K562 (cell line): ENCODE measurements around the gene GRK4. TPM values are rescaled to one million over a fixed set of nuclear protein-coding genes. Genes with fewer than 3 reads are reported as not detected.

Experiments used
- ATAC-seq: fragments of 200-7000 bp; cut with Tn5 transposase; 3 replicates; pipeline ENCODE4 v1.9.1; 2020; ENCODE audit warnings: moderate library complexity
- Bru-seq: library from RNA; stranded (reverse); fragments of 400-500 nt; gene quantifications from one replicate; lab custom pipeline; 2021; lab: Mats Ljungman, UMichigan
- BruChase-seq, 2 experiments: library from RNA; stranded (reverse); fragments of 400-500 nt; gene quantifications; one replicate each; lab custom pipeline; 2021; lab: Mats Ljungman, UMichigan
- BruUV-seq: library from RNA; stranded (reverse); fragments of 400-500 nt; replicated peaks from 2 replicates; lab custom pipeline; 2021; lab: Mats Ljungman, UMichigan
- CTCF ChIA-PET: fragments of 300-600 bp; formaldehyde crosslinking; extraction: SDS; loops from one replicate; lab custom pipeline; 2021; ENCODE audit warnings: low intra/inter-chr PET ratio; lab: Yijun Ruan, JAX
- POLR2A ChIA-PET: fragments of 300-600, 350-650 bp; sonication (Branson Sonifier 250); formaldehyde crosslinking; extraction: SDS; loops from one replicate; lab custom pipeline; 2021; ENCODE audit warnings: antibody characterized with exemption, inconsistent platforms; lab: Yijun Ruan, JAX
- DNase-seq, 4 experiments: peaks; one replicate each; pipeline versions ENCODE4 v3.0.0 to v3.0.0-alpha.2; 2011 to 2018; ENCODE audit warnings: low spot score in 3 of 4, mixed read lengths in 3 of 4; ENCODE audit errors: extremely low read depth in 1 of 4
- FAIRE-seq: peaks from 2 replicates; lab custom pipeline; 2011; peaks lifted over from hg19 to GRCh38; lab: Jason Lieb, UNC
- H2AFZ ChIP-seq: 2 replicates; pipeline ENCODE4 v1.6.0; 2011; ENCODE audit warnings: low read depth, low read length, control low read depth, inconsistent platforms
- H3K27ac ChIP-seq: fragments of 200-600 bp; 3 replicates; pipeline ENCODE4 v1.8.0; 2011; ENCODE audit warnings: low read depth, mild to moderate bottlenecking, control low read depth, inconsistent platforms, low read length, moderate library complexity, mixed read lengths; ENCODE audit errors: extremely low read depth
- H3K27me3 ChIP-seq, 2 experiments: fragments of 300-600 bp in 1 of 2; 2 replicates in 1 of 2; 3 replicates in 1 of 2; pipeline versions ENCODE4 v1.6.0 to v1.8.0; 2011; ENCODE audit warnings: inconsistent platforms in 2 of 2, low read length in 2 of 2, mild to moderate bottlenecking in 1 of 2, mixed read lengths in 1 of 2, moderate library complexity in 1 of 2; ENCODE audit not compliant: control insufficient read depth in 2 of 2, insufficient read depth in 2 of 2
- H3K36me3 ChIP-seq: fragments of 300-600 bp; 3 replicates; pipeline ENCODE4 v1.8.0; 2011; ENCODE audit warnings: mild to moderate bottlenecking, low read length, inconsistent platforms; ENCODE audit not compliant: control insufficient read depth, insufficient read depth
- H3K4me1 ChIP-seq, 2 experiments: fragments of 200-600 bp in 1 of 2; replicated peaks in 1 of 2; 2 replicates in 1 of 2; 3 replicates in 1 of 2; pipeline versions ENCODE4 v1.5.1 to v1.8.0; 2011; ENCODE audit warnings: inconsistent platforms in 2 of 2, low read length in 2 of 2, mild to moderate bottlenecking in 1 of 2, mixed read lengths in 1 of 2, moderate library complexity in 1 of 2; ENCODE audit not compliant: control insufficient read depth in 2 of 2, insufficient read depth in 2 of 2
- H3K4me2 ChIP-seq: 2 replicates; pipeline ENCODE4 v1.6.1; 2011; ENCODE audit warnings: low read length, control low read depth, inconsistent platforms, mixed read lengths; ENCODE audit not compliant: insufficient read depth
- H3K4me3 ChIP-seq: fragments of 200-600 bp; sonication (generic), shearing (Covaris generic); 2 replicates; pipeline ENCODE4 v1.5.1; 2016; ENCODE audit warnings: control low read depth, inconsistent platforms
- H3K79me2 ChIP-seq: fragments of 200-600 bp; 3 replicates; pipeline ENCODE4 v1.8.0; 2011; ENCODE audit warnings: low read length, inconsistent platforms; ENCODE audit not compliant: control insufficient read depth, insufficient read depth
- H3K9ac ChIP-seq, 2 experiments: 2 replicates each; pipeline versions ENCODE4 v1.6.0 to v1.6.1; 2011; ENCODE audit warnings: low read depth in 2 of 2, low read length in 2 of 2, control low read depth in 1 of 2, inconsistent platforms in 1 of 2, mild to moderate bottlenecking in 1 of 2, mixed read lengths in 1 of 2; ENCODE audit not compliant: insufficient read depth in 1 of 2
- H3K9me1 ChIP-seq: one replicate; pipeline ENCODE4 v1.6.0; 2011; ENCODE audit warnings: inconsistent platforms, mild to moderate bottlenecking, low read length, moderate library complexity; ENCODE audit not compliant: control insufficient read depth, insufficient read depth
- H3K9me3 ChIP-seq: replicated peaks from 2 replicates; pipeline ENCODE4 v1.5.1; 2011; ENCODE audit warnings: low read depth, low read length, inconsistent platforms; ENCODE audit not compliant: control insufficient read depth, insufficient read depth
- H4K20me1 ChIP-seq: replicated peaks from 2 replicates; pipeline ENCODE4 v1.6.1; 2011; ENCODE audit warnings: low read length, inconsistent platforms, mixed read lengths; ENCODE audit not compliant: control insufficient read depth, insufficient read depth
- KDM5B ChIP-seq: fragments of 200-600 bp; sonication (generic); IDR thresholded peaks from 2 replicates; pipeline ENCODE4 v1.6.1; 2012; ENCODE audit warnings: low read depth, mild to moderate bottlenecking, moderate library complexity, low read length, control low read depth, inconsistent platforms; ENCODE audit not compliant: insufficient replicate concordance
- MTA3 ChIP-seq: fragments of 450-650 bp; formaldehyde crosslinking; IDR thresholded peaks from 2 replicates; pipeline ENCODE4 v1.6.1; 2017; ENCODE audit warnings: mild to moderate bottlenecking, borderline replicate concordance
- NELFE ChIP-seq: IDR thresholded peaks from 2 replicates; pipeline ENCODE4 v1.6.1; 2011; ENCODE audit warnings: mild to moderate bottlenecking; ENCODE audit not compliant: insufficient read depth, insufficient read length
- NONO ChIP-seq, 2 experiments: fragments of 200-400 bp in 1 of 2; fragments of 450-650 bp in 1 of 2; formaldehyde crosslinking in 1 of 2; IDR thresholded peaks; 2 replicates each; pipeline ENCODE4 v1.6.1; 2017; ENCODE audit warnings: low read depth in 2 of 2, mild to moderate bottlenecking in 2 of 2, moderate library complexity in 2 of 2, low read length in 1 of 2
- POLR2B ChIP-seq: fragments of 450-650 bp; IDR thresholded peaks from 2 replicates; pipeline ENCODE4 v1.6.1; 2018; ENCODE audit warnings: low read depth; ENCODE audit not compliant: partially characterized antibody
- U2AF1 ChIP-seq: fragments of 200-400 bp; formaldehyde crosslinking; optimal IDR thresholded peaks from 2 replicates; pipeline ENCODE3; 2017; ENCODE audit warnings: mild to moderate bottlenecking, low read depth, low read length, moderate library complexity
- ZNF436 ChIP-seq: fragments of 250-450, 450-650 bp; sonication (Bioruptor Pico); formaldehyde crosslinking; IDR thresholded peaks from 2 replicates; pipeline ENCODE4 v1.7.0; 2020; ENCODE audit warnings: mild to moderate bottlenecking
- WGBS: fragments of 100-300 bp; shearing (Covaris generic); methylation state at CpG from one replicate; pipeline ENCODE4 v1.1.6; 2016; ENCODE audit warnings: low coverage, mixed read lengths; ENCODE audit not compliant: insufficient coverage; ENCODE audit errors: missing lambda C conversion rate; 5-methylcytosine and 5-hydroxymethylcytosine counted together
- in situ Hi-C: fragments of 300-500 bp; cut with MboI; formaldehyde crosslinking; loops from 4 replicates; pipeline ENCODE4 v1.15.0; 2018; ENCODE audit warnings: inconsistent platforms, mixed read lengths
- intact Hi-C: fragments of 100-400 bp; cut with micrococcal nuclease; formaldehyde crosslinking; loops from 2 replicates; pipeline ENCODE4 v1.14.2; 2022
- long read RNA-seq, 3 experiments: library from polyadenylated mRNA in 2 of 3; library from RNA in 1 of 3; unstranded in 2 of 3; stranded (forward) in 1 of 3; transcript quantifications; one replicate each; pipeline ENCODE4 v2.0.0, GENCODE V29; 2019 to 2022
- polyA minus RNA-seq, 3 experiments: library from RNA; depleted of rRNA, polyadenylated mRNA; stranded (reverse); fragments of >200 nt; gene quantifications; 2 replicates each; pipeline ENCODE4 v1.2.3, GENCODE V29; 2011
- polyA plus RNA-seq, 8 experiments: library from polyadenylated mRNA; depleted of rRNA in 4 of 8; stranded (reverse) in 5 of 8; unstranded in 3 of 8; fragments of >200 nt; fragmentation: Nextera tagmentation in 2 of 8; fragmentation: Illumina TruSeq in 1 of 8; extraction: Ambion mirVana in 2 of 8; extraction: Trizol in 1 of 8; gene quantifications; 2 replicates each; pipeline versions ENCODE4 v1.2.1 to v1.2.3, GENCODE V29; 2011 to 2014; ENCODE audit warnings: inconsistent platforms in 1 of 8, missing spikeins in 1 of 8
- total RNA-seq, 7 experiments: library from RNA; depleted of rRNA in 6 of 7; stranded (reverse); fragments of >200 nt in 6 of 7; fragmentation: Illumina TruSeq in 2 of 7; extraction: Trizol in 2 of 7; gene quantifications; 2 replicates each; pipeline versions ENCODE4 v1.2.1 to v1.2.3, GENCODE V29; 2011 to 2021; ENCODE audit warnings: low replicate concordance in 1 of 7
- TF ChIP-seq, protein P1 (sequence below): fragments of 250-450 bp; sonication (Bioruptor Pico); IDR thresholded peaks from 2 replicates; pipeline ENCODE4 v1.8.0; 2021; ENCODE audit warnings: borderline replicate concordance, mild to moderate bottlenecking, moderate library complexity; ENCODE audit not compliant: poor library complexity, severe bottlenecking
- TF ChIP-seq, protein P2 (sequence below): conservative IDR thresholded peaks from 2 replicates; pipeline ENCODE4 v1.6.1; 2011; ENCODE audit warnings: low read depth, mild to moderate bottlenecking, low read length; ENCODE audit not compliant: control insufficient read depth
- TF ChIP-seq, protein P3 (sequence below): sonication (generic); formaldehyde crosslinking; IDR thresholded peaks from 2 replicates; pipeline ENCODE4 v1.4.0; 2020; ENCODE audit warnings: mild to moderate bottlenecking, missing genetic modification reagents

The GRK4 gene
- total RNA-seq (2011; cell fraction: chromatin; rRNA removed; ENCODE audit: low replicate concordance), result 7.9 and 8.5 TPM in 2 replicates
- total RNA-seq (2011; cell fraction: nucleolus; rRNA removed), result 6.2 and 7.8 TPM in 2 replicates
- total RNA-seq (2011; cell fraction: nucleoplasm; rRNA removed), result 7.3 and 8.0 TPM in 2 replicates
- total RNA-seq (2014; rRNA removed) (2.5 and 3.1 TPM in 2 replicates), total RNA-seq (2014; rRNA removed; fragmentation: Illumina TruSeq; extraction: Trizol) (4.5 and 4.6 TPM in 2 replicates), total RNA-seq (2015; rRNA removed; fragmentation: Illumina TruSeq; extraction: Trizol) (3.3 and 3.6 TPM in 2 replicates), total RNA-seq (2021) (4.8 and 4.9 TPM in 2 replicates), polyA plus RNA-seq (2011; rRNA removed) (3.3 and 4.0 TPM in 2 replicates), polyA plus RNA-seq (2014; fragmentation: Illumina TruSeq; extraction: Trizol) (2.6 and 3.0 TPM in 2 replicates), polyA plus RNA-seq (2014; fragmentation: Nextera tagmentation; extraction: Ambion mirVana) (1 to 10 TPM; 1.1 to 1.2 TPM), polyA plus RNA-seq (2014; rRNA removed) (2.6 and 2.9 TPM in 2 replicates), polyA minus RNA-seq (2011; rRNA and poly(A)+ RNA removed) (3.0 and 3.2 TPM in 2 replicates), Bru-seq, nascent RNA (percentile 39 among the genes with signal in this experiment), BruChase-seq, experiment 1, labeled RNA remaining after a 2-hour chase (percentile 38 among the genes with signal in this experiment), BruChase-seq, experiment 2, labeled RNA remaining after a 6-hour chase (percentile 41 among the genes with signal in this experiment)
- 2.0 and 3.8 TPM in 2 replicates for polyA plus RNA-seq (2011; cell fraction: cytosol; rRNA removed)
- 2.5 and 2.9 TPM in 2 replicates for polyA plus RNA-seq (2011; cell fraction: nucleus; rRNA removed)
- polyA plus RNA-seq (2012), result 3.1 and 3.7 TPM in 2 replicates
- polyA minus RNA-seq (2011; cell fraction: cytosol; rRNA and poly(A)+ RNA removed), result 2.3 and 2.4 TPM in 2 replicates
- 1.9 and 3.2 TPM in 2 replicates for polyA minus RNA-seq (2011; cell fraction: nucleus; rRNA and poly(A)+ RNA removed)
- long read RNA-seq, experiment 1, transcript GRK4-204 (2 exons, 2,136 nt), result major isoform, 8 of 20 reads
- long read RNA-seq, experiment 1, partial matches to known transcripts, result 2 of 20 reads
- long read RNA-seq, experiment 1, other reads (novel, unspliced or antisense), result 10 of 20 reads
- long read RNA-seq, experiment 2, partial matches to known transcripts, result 0 of 10 reads
- long read RNA-seq, experiment 2, other reads (novel, unspliced or antisense), result 7 of 10 reads
- long read RNA-seq, experiment 3, partial matches to known transcripts, result 0 of 2 reads
- long read RNA-seq, experiment 3, other reads (novel, unspliced or antisense), result 2 of 2 reads

DNA sequence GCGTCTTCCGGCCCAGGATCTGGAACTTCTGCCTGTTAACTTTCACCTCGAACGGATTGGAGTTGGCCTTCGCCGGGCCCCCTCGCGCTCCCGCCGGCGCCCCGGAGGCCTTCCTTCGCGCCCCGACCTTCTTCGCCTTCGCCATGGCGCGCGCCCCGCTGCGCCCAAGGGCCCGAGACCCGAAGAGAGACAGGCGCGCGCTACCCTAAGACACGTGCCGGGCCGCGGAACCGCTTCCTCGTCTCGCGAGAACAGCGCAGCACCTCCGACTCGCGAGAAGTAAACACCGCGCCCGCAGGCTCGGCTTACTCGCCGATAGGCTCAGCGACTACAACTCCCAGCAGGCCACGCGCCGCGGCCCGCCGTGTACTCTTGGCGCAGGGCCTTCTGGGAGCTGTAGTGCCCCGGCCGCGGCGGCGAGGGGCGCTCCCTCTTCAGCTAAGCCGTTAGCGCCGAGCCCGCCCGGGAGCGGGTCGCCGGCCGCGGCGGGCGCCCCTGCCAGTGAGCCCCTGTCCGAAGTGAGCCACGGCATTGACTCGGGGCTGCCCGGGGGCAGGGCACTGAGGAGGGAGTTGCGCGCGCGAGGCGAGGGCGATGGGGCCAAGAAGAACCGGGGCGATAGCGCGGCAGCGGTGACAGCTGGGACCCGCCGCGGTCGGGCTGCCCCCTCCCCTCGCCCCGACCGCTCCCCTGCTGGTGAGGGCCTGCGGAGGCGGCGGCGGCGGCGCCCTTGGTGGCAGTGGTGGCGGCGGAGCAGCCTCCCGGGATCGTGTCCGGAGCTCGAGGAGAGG lies at the start of gene GRK4, which contains the start of gene NOP14:
GRK4 (plus strand) TSS at position 397 of the 791 bp plus-strand sequence. CDS start 500 bp downstream, outside the sequence.
NOP14 (minus strand) TSS at position 232 of the 791 bp plus-strand sequence; CDS start at position 145, 87 bp downstream.
- FAIRE-seq, result peak; percentile 96
- H2AFZ ChIP-seq, result peak within 1 kb of the TSS; percentile 93
- BruUV-seq, result no TSS peak
- ChIA-PET CTCF (interaction anchor here (0.8 kb wide), 1 partner anchor 173 kb away, joined by 3 read pairs; no protein-coding TSS in a partner anchor), POLR2A (interaction anchor here (0.5 to 3.5 kb wide), 11 partner anchors 10 to 1095 kb away, joined by 3 to 30 read pairs (median 4); no protein-coding TSS in a partner anchor)
- ATAC-seq, result peak; percentile 94
- peak within 1 kb of the TSS; percentile 90 to 100 for H3K9ac ChIP-seq
- DNase-seq, result peak; percentile 90 to 99 (median 92)
- H3K9me3 ChIP-seq, result no peaks in the 10 kb centered on the region
- in situ Hi-C loops, result no loop called here
- peaks cover 25% of the 10 kb centered on the region for H3K36me3 ChIP-seq
- peaks cover 11% of the 10 kb centered on the region for H4K20me1 ChIP-seq
- H3K79me2 ChIP-seq, result peaks cover 50% of the 10 kb centered on the region
- no peaks in the 10 kb centered on the region for H3K27me3 ChIP-seq
- under 1% methylated on average over 83 of the region's 105 CpGs for WGBS
- H3K4me3 ChIP-seq, result peak within 1 kb of the TSS; percentile 90
- peaks cover 20 to 24% of the 10 kb centered on the region in 2 experiments; a peak in 4 of 5 replicates for H3K4me1 ChIP-seq
- H3K27ac ChIP-seq, result peak within 1 kb of the TSS; percentile 91
- no peaks in the 10 kb centered on the region for H3K9me1 ChIP-seq
- intact Hi-C loops, result no loop called here
- peak within 1 kb of the TSS; percentile 82 for H3K4me2 ChIP-seq
- TF ChIP-seq NELFE (no peak), U2AF1 (peak; percentile 89), ZNF436 (CRISPR knock-in tag) (no peak), POLR2B (peak; percentile 52), MTA3 (peak; percentile 76), KDM5B (peak; percentile 78), NONO (IDR thresholded peaks at IDR 0.05; ENCODE audit: low read depth in 2 of 2, low read length in 1 of 2) (peak in 1 of 2 experiments; percentile 66; a peak in 1 of 4 replicates)
- TF ChIP-seq, protein P1, sequence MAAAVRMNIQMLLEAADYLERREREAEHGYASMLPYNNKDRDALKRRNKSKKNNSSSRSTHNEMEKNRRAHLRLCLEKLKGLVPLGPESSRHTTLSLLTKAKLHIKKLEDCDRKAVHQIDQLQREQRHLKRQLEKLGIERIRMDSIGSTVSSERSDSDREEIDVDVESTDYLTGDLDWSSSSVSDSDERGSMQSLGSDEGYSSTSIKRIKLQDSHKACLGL, result peak; percentile 88
- TF ChIP-seq, protein P2, sequence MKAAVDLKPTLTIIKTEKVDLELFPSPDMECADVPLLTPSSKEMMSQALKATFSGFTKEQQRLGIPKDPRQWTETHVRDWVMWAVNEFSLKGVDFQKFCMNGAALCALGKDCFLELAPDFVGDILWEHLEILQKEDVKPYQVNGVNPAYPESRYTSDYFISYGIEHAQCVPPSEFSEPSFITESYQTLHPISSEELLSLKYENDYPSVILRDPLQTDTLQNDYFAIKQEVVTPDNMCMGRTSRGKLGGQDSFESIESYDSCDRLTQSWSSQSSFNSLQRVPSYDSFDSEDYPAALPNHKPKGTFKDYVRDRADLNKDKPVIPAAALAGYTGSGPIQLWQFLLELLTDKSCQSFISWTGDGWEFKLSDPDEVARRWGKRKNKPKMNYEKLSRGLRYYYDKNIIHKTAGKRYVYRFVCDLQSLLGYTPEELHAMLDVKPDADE, result peak; percentile 99
- TF ChIP-seq, protein P3, sequence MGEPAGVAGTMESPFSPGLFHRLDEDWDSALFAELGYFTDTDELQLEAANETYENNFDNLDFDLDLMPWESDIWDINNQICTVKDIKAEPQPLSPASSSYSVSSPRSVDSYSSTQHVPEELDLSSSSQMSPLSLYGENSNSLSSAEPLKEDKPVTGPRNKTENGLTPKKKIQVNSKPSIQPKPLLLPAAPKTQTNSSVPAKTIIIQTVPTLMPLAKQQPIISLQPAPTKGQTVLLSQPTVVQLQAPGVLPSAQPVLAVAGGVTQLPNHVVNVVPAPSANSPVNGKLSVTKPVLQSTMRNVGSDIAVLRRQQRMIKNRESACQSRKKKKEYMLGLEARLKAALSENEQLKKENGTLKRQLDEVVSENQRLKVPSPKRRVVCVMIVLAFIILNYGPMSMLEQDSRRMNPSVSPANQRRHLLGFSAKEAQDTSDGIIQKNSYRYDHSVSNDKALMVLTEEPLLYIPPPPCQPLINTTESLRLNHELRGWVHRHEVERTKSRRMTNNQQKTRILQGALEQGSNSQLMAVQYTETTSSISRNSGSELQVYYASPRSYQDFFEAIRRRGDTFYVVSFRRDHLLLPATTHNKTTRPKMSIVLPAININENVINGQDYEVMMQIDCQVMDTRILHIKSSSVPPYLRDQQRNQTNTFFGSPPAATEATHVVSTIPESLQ (CRISPR knock-in tag), result 0 out of 2 replicates have a peak, but pooled peaks have one; percentile 82
